MM.1S (cell line): ENCODE results near the gene ECT2L.

ENCODE experiments used
- EZH2 ChIP-seq: fragments of 300-600 bp; sonication (generic); optimal IDR thresholded peaks from 2 replicates; pipeline ENCODE3; 2017; ENCODE audit warnings: low read depth, mild to moderate bottlenecking, antibody characterized with exemption, low read length, mixed read lengths
- EZH2phosphoT487 ChIP-seq: fragments of 300-600 bp; sonication (generic); IDR thresholded peaks from 2 replicates; pipeline ENCODE4 v1.6.1; 2018; ENCODE audit warnings: antibody characterized with exemption, low read length
- TF ChIP-seq, protein P1 (sequence below): fragments of 300-600 bp; sonication (generic); IDR thresholded peaks from 2 replicates; pipeline ENCODE4 v1.5.1; 2016; ENCODE audit warnings: antibody characterized with exemption, low read length, mixed read lengths

- TF ChIP-seq, protein P1, sequence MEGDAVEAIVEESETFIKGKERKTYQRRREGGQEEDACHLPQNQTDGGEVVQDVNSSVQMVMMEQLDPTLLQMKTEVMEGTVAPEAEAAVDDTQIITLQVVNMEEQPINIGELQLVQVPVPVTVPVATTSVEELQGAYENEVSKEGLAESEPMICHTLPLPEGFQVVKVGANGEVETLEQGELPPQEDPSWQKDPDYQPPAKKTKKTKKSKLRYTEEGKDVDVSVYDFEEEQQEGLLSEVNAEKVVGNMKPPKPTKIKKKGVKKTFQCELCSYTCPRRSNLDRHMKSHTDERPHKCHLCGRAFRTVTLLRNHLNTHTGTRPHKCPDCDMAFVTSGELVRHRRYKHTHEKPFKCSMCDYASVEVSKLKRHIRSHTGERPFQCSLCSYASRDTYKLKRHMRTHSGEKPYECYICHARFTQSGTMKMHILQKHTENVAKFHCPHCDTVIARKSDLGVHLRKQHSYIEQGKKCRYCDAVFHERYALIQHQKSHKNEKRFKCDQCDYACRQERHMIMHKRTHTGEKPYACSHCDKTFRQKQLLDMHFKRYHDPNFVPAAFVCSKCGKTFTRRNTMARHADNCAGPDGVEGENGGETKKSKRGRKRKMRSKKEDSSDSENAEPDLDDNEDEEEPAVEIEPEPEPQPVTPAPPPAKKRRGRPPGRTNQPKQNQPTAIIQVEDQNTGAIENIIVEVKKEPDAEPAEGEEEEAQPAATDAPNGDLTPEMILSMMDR: no peak
- TF ChIP-seq EZH2phosphoT487 (no peak), EZH2 (no peak)
Measured at GRCh38 chr6:138782243-138782642, 13.6 kb upstream of the ECT2L start.
